ENCODE data around the gene RAB11FIP2.

GRCh38 chr10:118002581-118002980 is 44.2 kb downstream of the RAB11FIP2 start:
- TF ChIP-seq CTCF (IDR thresholded peaks at IDR 0.05 in 4 of 5, conservative IDR thresholded peaks at IDR 0.05 in 1 of 5) (no peak), POLR2A (IDR thresholded peaks at IDR 0.05) (no peak)
